Cerebellar cortex (tissue), 1 donor: ENCODE measurements around the gene GABRB2.
"Not testable (repeated sequence)": the region's sequence is repeated elsewhere in the genome, so short reads cannot be mapped to it uniquely, and the experiment has no call there.

ENCODE experiments used
- DNase-seq: peaks from one replicate; pipeline ENCODE4 v3.0.0-alpha.2; 2015; ENCODE audit warnings: low spot score

The GABRB2 gene

GRCh38 chr5:161299053-161299452, 247.5 kb downstream of the GABRB2 start:
- DNase-seq, result no peak

- DNase-seq, result not testable (repeated sequence)
Measured at GRCh38 chr5:161297388-161297787, 249.1 kb downstream of the GABRB2 start.

GRCh38 chr5:161295721-161296250, 250.7 kb downstream of the GABRB2 start:
- DNase-seq, result no peak

- DNase-seq, result no peak
Measured at GRCh38 chr5:161288071-161288470, 258.5 kb downstream of the GABRB2 start.

GRCh38 chr5:161287436-161287835, 259.1 kb downstream of the GABRB2 start:
- DNase-seq, result peak; percentile 82

- peak; percentile 95 for DNase-seq
Measured at GRCh38 chr5:161286066-161286655, 260.4 kb downstream of the GABRB2 start.

GRCh38 chr5:161284445-161284844, 262.1 kb downstream of the GABRB2 start:
- no peak for DNase-seq

GRCh38 chr5:161283296-161283695, 263.2 kb downstream of the GABRB2 start:
- peak; percentile 80 for DNase-seq

- no peak for DNase-seq
Measured at GRCh38 chr5:161278739-161279660, 267.5 kb downstream of the GABRB2 start.

GRCh38 chr5:161277011-161277410, 269.5 kb downstream of the GABRB2 start:
- no peak for DNase-seq

- DNase-seq, result no peak
Measured at GRCh38 chr5:161274951-161275350, 271.6 kb downstream of the GABRB2 start.

GRCh38 chr5:161273410-161273809, 273.1 kb downstream of the GABRB2 start:
- DNase-seq, result peak; percentile 37

- DNase-seq, result peak; percentile 96
Measured at GRCh38 chr5:161271816-161272215, 274.7 kb downstream of the GABRB2 start.

- no peak for DNase-seq
Measured at GRCh38 chr5:161269125-161269524, 277.4 kb downstream of the GABRB2 start.

- no peak for DNase-seq
Measured at GRCh38 chr5:161266954-161267353, 279.6 kb downstream of the GABRB2 start.

- no peak for DNase-seq
Measured at GRCh38 chr5:161265006-161265405, 281.5 kb downstream of the GABRB2 start.

- DNase-seq, result no peak
Measured at GRCh38 chr5:161263191-161263590, 283.3 kb downstream of the GABRB2 start.

GRCh38 chr5:161261668-161262323, 284.7 kb downstream of the GABRB2 start:
- DNase-seq, result no peak

GRCh38 chr5:161258438-161258837, 288.1 kb downstream of the GABRB2 start:
- DNase-seq, result no peak

GRCh38 chr5:161256957-161257356, 289.6 kb downstream of the GABRB2 start:
- DNase-seq, result no peak

GRCh38 chr5:161252955-161253354, 293.6 kb downstream of the GABRB2 start:
- not testable (repeated sequence) for DNase-seq

- no peak for DNase-seq
Measured at GRCh38 chr5:161246749-161247148, 299.8 kb downstream of the GABRB2 start.

- not testable (repeated sequence) for DNase-seq
Measured at GRCh38 chr5:161245846-161246245, 300.7 kb downstream of the GABRB2 start.
